HG02981 (cell line): Measurements from ENCODE around the gene SGPP2.

ENCODE experiments used
- ATAC-seq: cut with Tn5 transposase; IDR thresholded peaks from one replicate; pipeline ENCODE4 v1.9.1; 2021; ENCODE audit warnings: mild to moderate bottlenecking, moderate library complexity; ENCODE audit not compliant: unreplicated experiment

The SGPP2 gene

GRCh38 chr2:222459983-222460382 lies 35.6 kb downstream of the SGPP2 start:
- no peak for ATAC-seq

GRCh38 chr2:222465746-222466145 lies 41.4 kb downstream of the SGPP2 start:
- ATAC-seq, result no peak

GRCh38 chr2:222468346-222468745 lies 44.0 kb downstream of the SGPP2 start:
- ATAC-seq, result no peak

GRCh38 chr2:222470802-222471468 lies 46.6 kb downstream of the SGPP2 start:
- ATAC-seq, result no peak

GRCh38 chr2:222477962-222478608 lies 53.7 kb downstream of the SGPP2 start:
- ATAC-seq, result no peak

- no peak for ATAC-seq
Measured at GRCh38 chr2:222479859-222480258, 55.5 kb downstream of the SGPP2 start.

GRCh38 chr2:222480497-222480896 lies 56.2 kb downstream of the SGPP2 start:
- ATAC-seq, result no peak

- no peak for ATAC-seq
Measured at GRCh38 chr2:222481941-222482340, 57.6 kb downstream of the SGPP2 start.

GRCh38 chr2:222483513-222484039 lies 59.2 kb downstream of the SGPP2 start:
- ATAC-seq, result no peak

- ATAC-seq, result no peak
Measured at GRCh38 chr2:222485367-222486211, 61.2 kb downstream of the SGPP2 start.

GRCh38 chr2:222490131-222490530 lies 65.8 kb downstream of the SGPP2 start:
- no peak for ATAC-seq

- no peak for ATAC-seq
Measured at GRCh38 chr2:222492683-222493082, 68.3 kb downstream of the SGPP2 start.

GRCh38 chr2:222494104-222494739 lies 69.9 kb downstream of the SGPP2 start:
- ATAC-seq, result no peak

GRCh38 chr2:222495388-222495787 lies 71.0 kb downstream of the SGPP2 start:
- ATAC-seq, result no peak

GRCh38 chr2:222499226-222499625 lies 74.9 kb downstream of the SGPP2 start:
- no peak for ATAC-seq

GRCh38 chr2:222504191-222504590 lies 79.8 kb downstream of the SGPP2 start:
- ATAC-seq, result no peak

GRCh38 chr2:222504719-222505118 lies 80.4 kb downstream of the SGPP2 start:
- peak; percentile 99 for ATAC-seq

GRCh38 chr2:222506230-222506935 lies 82.0 kb downstream of the SGPP2 start:
- no peak for ATAC-seq

GRCh38 chr2:222514901-222515300 lies 90.6 kb downstream of the SGPP2 start:
- ATAC-seq, result no peak

GRCh38 chr2:222518570-222519381 lies 94.4 kb downstream of the SGPP2 start:
- ATAC-seq, result no peak
